Nephron (organoid): ENCODE data around the gene LRGUK.

Experiments
- H3K27ac Mint-ChIP-seq, 3 experiments: 2 replicates each; pipeline ENCODE4 v1.8.0; 2020; ENCODE audit warnings: mixed read lengths in 3 of 3, mild to moderate bottlenecking in 2 of 3, moderate library complexity in 1 of 3
- H3K27me3 Mint-ChIP-seq: 2 replicates; pipeline ENCODE4 v1.8.0; 2021; ENCODE audit warnings: low read depth, mild to moderate bottlenecking, moderate library complexity, mixed read lengths
- H3K36me3 Mint-ChIP-seq: 2 replicates; pipeline ENCODE4 v1.8.0; 2020; ENCODE audit warnings: low read depth, mixed read lengths
- H3K4me1 Mint-ChIP-seq: 2 replicates; pipeline ENCODE4 v1.8.0; 2020; ENCODE audit warnings: mixed read lengths
- H3K4me3 Mint-ChIP-seq, 3 experiments: 2 replicates each; pipeline ENCODE4 v1.8.0; 2020; ENCODE audit warnings: mild to moderate bottlenecking in 3 of 3, mixed read lengths in 3 of 3, moderate library complexity in 2 of 3
- H3K9me3 Mint-ChIP-seq: 2 replicates; pipeline ENCODE4 v1.8.0; 2020; ENCODE audit warnings: mixed read lengths
- TF ChIP-seq, protein P1 (sequence below), 3 experiments: fragments of 200-600 bp; sonication (generic); IDR thresholded peaks; one replicate each; pipeline ENCODE4 v1.5.0; 2021; ENCODE audit warnings: antibody characterized with exemption in 3 of 3; ENCODE audit not compliant: unreplicated experiment in 3 of 3

Gene LRGUK

GRCh38 chr7:134280508-134280907, 153.4 kb downstream of the LRGUK start:
- H3K27me3 Mint-ChIP-seq: peaks cover 4% of the 10 kb centered on the region
- H3K36me3 Mint-ChIP-seq: no peaks in the 10 kb centered on the region
- no peak overlapping the region for H3K4me3 Mint-ChIP-seq
- no peaks in the 10 kb centered on the region for H3K9me3 Mint-ChIP-seq
- H3K4me1 Mint-ChIP-seq: no peaks in the 10 kb centered on the region
- H3K27ac Mint-ChIP-seq: no peak overlapping the region
- TF ChIP-seq, protein P1, sequence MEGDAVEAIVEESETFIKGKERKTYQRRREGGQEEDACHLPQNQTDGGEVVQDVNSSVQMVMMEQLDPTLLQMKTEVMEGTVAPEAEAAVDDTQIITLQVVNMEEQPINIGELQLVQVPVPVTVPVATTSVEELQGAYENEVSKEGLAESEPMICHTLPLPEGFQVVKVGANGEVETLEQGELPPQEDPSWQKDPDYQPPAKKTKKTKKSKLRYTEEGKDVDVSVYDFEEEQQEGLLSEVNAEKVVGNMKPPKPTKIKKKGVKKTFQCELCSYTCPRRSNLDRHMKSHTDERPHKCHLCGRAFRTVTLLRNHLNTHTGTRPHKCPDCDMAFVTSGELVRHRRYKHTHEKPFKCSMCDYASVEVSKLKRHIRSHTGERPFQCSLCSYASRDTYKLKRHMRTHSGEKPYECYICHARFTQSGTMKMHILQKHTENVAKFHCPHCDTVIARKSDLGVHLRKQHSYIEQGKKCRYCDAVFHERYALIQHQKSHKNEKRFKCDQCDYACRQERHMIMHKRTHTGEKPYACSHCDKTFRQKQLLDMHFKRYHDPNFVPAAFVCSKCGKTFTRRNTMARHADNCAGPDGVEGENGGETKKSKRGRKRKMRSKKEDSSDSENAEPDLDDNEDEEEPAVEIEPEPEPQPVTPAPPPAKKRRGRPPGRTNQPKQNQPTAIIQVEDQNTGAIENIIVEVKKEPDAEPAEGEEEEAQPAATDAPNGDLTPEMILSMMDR (IDR thresholded peaks at IDR 0.05; ENCODE audit: unreplicated experiment in 3 of 3): no peak

DNA sequence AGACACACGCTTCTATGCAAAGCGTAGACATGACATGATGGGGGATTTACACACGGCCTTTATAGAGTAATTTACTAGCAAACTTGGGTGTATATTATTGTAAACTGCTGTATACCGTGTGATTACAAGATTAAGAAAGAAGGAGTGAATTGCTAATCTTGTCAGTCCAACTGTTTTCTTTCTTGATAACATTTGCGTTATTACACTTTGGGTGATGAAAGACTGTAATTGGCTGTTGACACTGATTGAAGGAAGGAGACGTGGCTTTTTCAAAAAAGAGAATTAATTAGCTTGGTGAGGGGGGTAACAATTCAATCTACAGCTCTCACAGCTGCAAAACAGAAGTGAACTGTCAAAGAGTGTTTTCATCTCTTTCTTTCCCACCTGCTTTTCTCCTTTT, 156.9 kb downstream of the LRGUK start:
- no peaks in the 10 kb centered on the region for H3K27me3 Mint-ChIP-seq
- H3K36me3 Mint-ChIP-seq: no peaks in the 10 kb centered on the region
- no peak overlapping the region for H3K4me3 Mint-ChIP-seq
- TF ChIP-seq, protein P1 (IDR thresholded peaks at IDR 0.05; ENCODE audit: unreplicated experiment in 3 of 3): no peak
- H3K27ac Mint-ChIP-seq: no peak overlapping the region
- peaks cover 6% of the 10 kb centered on the region for H3K4me1 Mint-ChIP-seq
- H3K9me3 Mint-ChIP-seq: no peaks in the 10 kb centered on the region

DNA sequence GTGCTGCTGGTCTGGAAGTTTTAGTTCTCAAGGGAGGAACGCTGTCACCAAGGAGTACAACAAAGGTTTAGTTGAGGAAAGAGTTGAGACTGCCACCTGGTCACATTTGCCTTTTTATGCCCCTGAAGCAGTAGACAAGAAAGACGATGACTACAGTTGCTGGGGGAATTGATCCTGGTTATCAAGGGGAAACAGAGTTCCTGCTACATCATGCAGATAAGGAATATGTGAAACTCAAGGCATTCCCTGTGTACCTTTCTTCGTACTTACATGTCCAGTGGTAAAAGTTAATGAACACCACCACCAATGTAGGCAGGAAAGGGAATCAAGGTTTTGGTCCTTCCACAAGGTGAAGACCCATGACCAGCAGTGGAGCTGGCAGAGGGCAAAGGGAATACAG, 157.8 kb downstream of the LRGUK start:
- TF ChIP-seq, protein P1 (IDR thresholded peaks at IDR 0.05; ENCODE audit: unreplicated experiment in 3 of 3): no peak
- H3K9me3 Mint-ChIP-seq: no peaks in the 10 kb centered on the region
- H3K36me3 Mint-ChIP-seq: no peaks in the 10 kb centered on the region
- H3K4me1 Mint-ChIP-seq: peaks cover 6% of the 10 kb centered on the region
- H3K27ac Mint-ChIP-seq: no peak overlapping the region
- no peaks in the 10 kb centered on the region for H3K27me3 Mint-ChIP-seq
- no peak overlapping the region for H3K4me3 Mint-ChIP-seq

- Mint-ChIP-seq H3K4me1 (peaks cover 6% of the 10 kb centered on the region), H3K27me3 (no peaks in the 10 kb centered on the region), H3K27ac (peak overlapping the region; percentile 1 to 34 (median 13)), H3K9me3 (no peaks in the 10 kb centered on the region), H3K4me3 (no peak overlapping the region), H3K36me3 (peaks cover 10% of the 10 kb centered on the region)
- TF ChIP-seq, protein P1 (IDR thresholded peaks at IDR 0.05; ENCODE audit: unreplicated experiment in 3 of 3): no peak
Measured at GRCh38 chr7:134287916-134288659, 160.9 kb downstream of the LRGUK start.

- no peaks in the 10 kb centered on the region for H3K27me3 Mint-ChIP-seq
- no peak overlapping the region for H3K4me3 Mint-ChIP-seq
- H3K4me1 Mint-ChIP-seq: peaks cover 6% of the 10 kb centered on the region
- H3K27ac Mint-ChIP-seq: peak overlapping the region; percentile 3 to 37 (median 13)
- H3K36me3 Mint-ChIP-seq: peaks cover 21% of the 10 kb centered on the region
- H3K9me3 Mint-ChIP-seq: no peaks in the 10 kb centered on the region
- TF ChIP-seq, protein P1 (IDR thresholded peaks at IDR 0.05; ENCODE audit: unreplicated experiment in 3 of 3): no peak
Measured at GRCh38 chr7:134289423-134289822, 162.3 kb downstream of the LRGUK start.

DNA sequence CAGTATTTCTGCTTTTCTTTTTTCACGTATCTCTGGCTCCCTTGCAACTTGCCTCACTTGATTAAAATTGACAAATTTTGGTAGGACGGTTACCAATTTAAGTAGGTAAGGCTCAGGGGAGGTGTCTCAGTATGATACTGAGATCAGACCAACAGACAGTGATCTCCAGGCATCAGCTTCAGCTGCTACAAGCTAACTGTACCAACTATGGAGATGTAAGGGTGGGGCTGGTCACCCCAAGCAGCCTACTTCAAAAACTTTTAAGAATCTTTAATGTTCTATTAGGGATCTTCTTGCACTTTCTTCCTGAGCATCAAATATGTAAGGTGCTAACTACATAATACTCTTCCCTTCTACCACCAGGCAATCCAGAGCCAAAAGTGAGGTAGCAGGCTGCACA, 162.7 kb downstream of the LRGUK start:
- Mint-ChIP-seq H3K27ac (no peak overlapping the region), H3K4me3 (no peak overlapping the region), H3K27me3 (no peaks in the 10 kb centered on the region), H3K9me3 (no peaks in the 10 kb centered on the region), H3K4me1 (peaks cover 6% of the 10 kb centered on the region), H3K36me3 (peaks cover 25% of the 10 kb centered on the region)
- TF ChIP-seq, protein P1 (IDR thresholded peaks at IDR 0.05; ENCODE audit: unreplicated experiment in 3 of 3): no peak
